Left ventricle myocardium inferior (tissue), 1 donor: Measurements from ENCODE around the gene FAM217B. TPM values are rescaled to one million over a fixed set of nuclear protein-coding genes. Genes with fewer than 3 reads are reported as not detected.
"Not testable (repeated sequence)": the region's sequence is repeated elsewhere in the genome, so short reads cannot be mapped to it uniquely, and the experiment has no call there.

Experiments used
- DNase-seq: peaks from one replicate; pipeline ENCODE4 v3.0.0-alpha.2; 2020
- H3K27ac ChIP-seq: fragments of 200-600 bp; replicated peaks from 2 replicates; pipeline ENCODE4 v1.8.0; 2021
- H3K27me3 ChIP-seq: fragments of 200-600 bp; 2 replicates; pipeline ENCODE4 v1.8.0; 2021; ENCODE audit warnings: low read depth
- H3K36me3 ChIP-seq: fragments of 200-600 bp; 2 replicates; pipeline ENCODE4 v1.8.0; 2021
- H3K4me1 ChIP-seq: fragments of 200-600 bp; 2 replicates; pipeline ENCODE4 v1.8.0; 2021
- H3K4me3 ChIP-seq: fragments of 200-600 bp; 2 replicates; pipeline ENCODE4 v1.8.0; 2021; ENCODE audit warnings: mild to moderate bottlenecking, moderate library complexity
- H3K9me3 ChIP-seq: fragments of 200-600 bp; replicated peaks from 2 replicates; pipeline ENCODE4 v1.8.0; 2021
- intact Hi-C: fragments of 100-400 bp; cut with micrococcal nuclease; formaldehyde crosslinking; loops from one replicate; pipeline ENCODE4 v1.11.0; 2022
- total RNA-seq: library from RNA; stranded (reverse); fragmentation: NEBNext Ultra II Directional; extraction: Animal tissue kit (Norgen Biotek cat#: 25700); gene quantifications from one replicate; pipeline ENCODE4 v1.2.1, GENCODE V29; 2021
- TF ChIP-seq, protein P1 (sequence below): fragments of 200-600 bp; IDR thresholded peaks from 2 replicates; pipeline ENCODE4 v1.8.0; 2021; ENCODE audit warnings: antibody characterized with exemption, mild to moderate bottlenecking, borderline replicate concordance
- donor health status: DM: no; HTN: yes; CAD: no; lungs with severe emphysema.

The FAM217B gene
- total RNA-seq, 1 donor from 2014 or later, result 37.4 TPM

DNA sequence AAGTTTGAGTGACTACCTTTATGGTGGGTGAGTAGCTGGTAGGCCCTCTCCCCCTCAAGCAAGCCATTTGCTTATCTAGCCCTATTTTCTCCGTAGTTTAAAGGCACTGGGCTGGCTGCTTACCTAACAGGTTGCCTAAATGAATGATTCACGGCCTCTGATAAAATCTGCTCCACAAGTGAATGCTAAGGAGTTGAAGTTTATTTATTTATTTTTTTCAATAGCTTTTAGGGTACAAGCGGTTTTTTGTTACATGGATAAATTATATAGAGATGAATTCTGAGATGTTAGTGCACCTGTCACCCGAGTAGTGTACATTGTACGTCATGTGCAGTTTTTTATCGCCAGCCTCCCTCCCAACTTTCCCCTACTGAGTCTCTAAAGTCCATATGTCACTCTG is 9.7 kb downstream of the FAM217B start:
- intact Hi-C loops, result no loop called here
- Histone ChIP-seq H3K4me3 (no peak overlapping the region), H3K27ac (no peak overlapping the region), H3K4me1 (peaks cover 44% of the 10 kb centered on the region), H3K36me3 (peaks cover 22% of the 10 kb centered on the region), H3K27me3 (no peaks in the 10 kb centered on the region), H3K9me3 (no peaks in the 10 kb centered on the region)
- TF ChIP-seq, protein P1, sequence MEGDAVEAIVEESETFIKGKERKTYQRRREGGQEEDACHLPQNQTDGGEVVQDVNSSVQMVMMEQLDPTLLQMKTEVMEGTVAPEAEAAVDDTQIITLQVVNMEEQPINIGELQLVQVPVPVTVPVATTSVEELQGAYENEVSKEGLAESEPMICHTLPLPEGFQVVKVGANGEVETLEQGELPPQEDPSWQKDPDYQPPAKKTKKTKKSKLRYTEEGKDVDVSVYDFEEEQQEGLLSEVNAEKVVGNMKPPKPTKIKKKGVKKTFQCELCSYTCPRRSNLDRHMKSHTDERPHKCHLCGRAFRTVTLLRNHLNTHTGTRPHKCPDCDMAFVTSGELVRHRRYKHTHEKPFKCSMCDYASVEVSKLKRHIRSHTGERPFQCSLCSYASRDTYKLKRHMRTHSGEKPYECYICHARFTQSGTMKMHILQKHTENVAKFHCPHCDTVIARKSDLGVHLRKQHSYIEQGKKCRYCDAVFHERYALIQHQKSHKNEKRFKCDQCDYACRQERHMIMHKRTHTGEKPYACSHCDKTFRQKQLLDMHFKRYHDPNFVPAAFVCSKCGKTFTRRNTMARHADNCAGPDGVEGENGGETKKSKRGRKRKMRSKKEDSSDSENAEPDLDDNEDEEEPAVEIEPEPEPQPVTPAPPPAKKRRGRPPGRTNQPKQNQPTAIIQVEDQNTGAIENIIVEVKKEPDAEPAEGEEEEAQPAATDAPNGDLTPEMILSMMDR, result no peak
- no peak for DNase-seq

- intact Hi-C loops, result no loop called here
- Histone ChIP-seq H3K4me3 (no peak overlapping the region), H3K4me1 (peaks cover 6% of the 10 kb centered on the region), H3K9me3 (no peaks in the 10 kb centered on the region), H3K27me3 (no peaks in the 10 kb centered on the region), H3K27ac (no peak overlapping the region), H3K36me3 (peaks cover 24% of the 10 kb centered on the region)
- no peak for DNase-seq
- TF ChIP-seq, protein P1, result no peak
These were observed 14.5 kb downstream of the FAM217B start for GRCh38 chr20:59954718-59955117.

GRCh38 chr20:59955131-59955796 is 15.1 kb downstream of the FAM217B start:
- no peak for DNase-seq
- no peak overlapping the region for H3K27ac ChIP-seq
- TF ChIP-seq, protein P1, result peak; percentile 50
- H3K36me3 ChIP-seq, result peaks cover 27% of the 10 kb centered on the region
- intact Hi-C loops, result no loop called here
- H3K4me1 ChIP-seq, result peaks cover 6% of the 10 kb centered on the region
- H3K9me3 ChIP-seq, result no peaks in the 10 kb centered on the region
- H3K4me3 ChIP-seq, result no peak overlapping the region
- H3K27me3 ChIP-seq, result no peaks in the 10 kb centered on the region

GRCh38 chr20:59957568-59957967 is 17.4 kb downstream of the FAM217B start:
- H3K27me3 ChIP-seq, H3K9me3 ChIP-seq, H3K4me1 ChIP-seq, H3K4me3 ChIP-seq, intact Hi-C loops, DNase-seq, H3K27ac ChIP-seq: not testable (repeated sequence)
- peaks cover 13% of the 10 kb centered on the region for H3K36me3 ChIP-seq

DNA sequence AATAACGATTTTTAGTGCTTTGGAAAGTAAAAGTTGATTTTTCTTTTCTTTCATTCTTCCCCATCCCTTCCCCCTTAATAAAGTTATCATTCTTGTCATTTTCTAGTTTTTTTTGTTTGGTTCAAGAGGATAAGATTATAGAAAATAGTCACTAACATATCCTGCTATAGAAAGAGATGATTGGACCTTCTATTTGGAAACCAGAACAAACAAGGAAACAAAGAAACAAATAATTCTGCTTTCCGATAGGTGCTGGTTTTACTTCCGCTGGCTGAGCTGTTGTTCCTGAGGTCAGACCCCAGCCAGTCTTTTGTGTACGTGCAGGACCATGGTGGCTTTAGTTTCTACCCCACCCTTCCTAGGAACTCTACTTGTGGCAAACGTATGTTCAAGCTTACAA is 17.9 kb downstream of the FAM217B start, which contains the start of gene CDH26:
Gene CDH26 (plus strand): TSS at position 301 of the 400 bp plus-strand sequence. CDS start 304 bp downstream, outside the sequence.
- Histone ChIP-seq H3K4me1 (peaks cover 6% of the 10 kb centered on the region), H3K27me3 (no peaks in the 10 kb centered on the region), H3K9me3 (no peaks in the 10 kb centered on the region), H3K27ac (no peak within 1 kb of the TSS), H3K36me3 (peaks cover 13% of the 10 kb centered on the region), H3K4me3 (no peak within 1 kb of the TSS)
- TF ChIP-seq, protein P1, result no peak
- no peak for DNase-seq
- intact Hi-C loops, result no loop called here

DNA sequence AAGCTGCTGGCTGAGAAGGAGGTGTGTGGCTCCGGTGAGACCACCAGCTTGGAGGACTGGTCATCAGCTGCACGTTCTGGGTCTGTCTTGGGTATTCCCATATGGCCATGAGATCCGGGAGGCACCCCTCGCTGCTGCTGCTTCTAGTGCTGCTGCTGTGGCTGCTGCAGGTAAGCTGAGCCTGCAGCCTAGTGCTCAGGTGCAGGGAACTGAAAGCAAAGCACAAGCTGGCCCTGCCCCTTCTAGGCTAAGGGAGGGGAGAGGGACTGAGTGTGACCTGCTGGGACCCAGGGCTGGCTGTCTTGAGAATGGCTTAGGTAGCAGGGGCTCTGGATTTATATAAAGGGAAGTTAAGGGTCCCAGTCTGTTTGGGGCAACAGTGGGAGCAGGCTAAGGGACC is 18.4 kb downstream of the FAM217B start:
- Histone ChIP-seq H3K27me3 (no peaks in the 10 kb centered on the region), H3K9me3 (no peaks in the 10 kb centered on the region), H3K27ac (no peak overlapping the region), H3K4me1 (peaks cover 6% of the 10 kb centered on the region), H3K36me3 (peaks cover 13% of the 10 kb centered on the region), H3K4me3 (no peak overlapping the region)
- intact Hi-C loops, result no loop called here
- TF ChIP-seq, protein P1, result no peak
- no peak for DNase-seq
